ENCODE data around the gene GMIP.

- no peak for TF ChIP-seq REST (IDR thresholded peaks at IDR 0.05; ENCODE audit: low read depth)
- TF ChIP-seq, protein P1, sequence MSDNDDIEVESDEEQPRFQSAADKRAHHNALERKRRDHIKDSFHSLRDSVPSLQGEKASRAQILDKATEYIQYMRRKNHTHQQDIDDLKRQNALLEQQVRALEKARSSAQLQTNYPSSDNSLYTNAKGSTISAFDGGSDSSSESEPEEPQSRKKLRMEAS (IDR thresholded peaks at IDR 0.05) = no peak
- no peak for TF ChIP-seq TAF1 (IDR thresholded peaks at IDR 0.05; ENCODE audit: low read depth)
- no peak for TF ChIP-seq YY1 (IDR thresholded peaks at IDR 0.05; ENCODE audit: low read depth)
- no peak for TF ChIP-seq CREB1 (IDR thresholded peaks at IDR 0.05; ENCODE audit: low read depth)
- no peak for TF ChIP-seq RAD21 (IDR thresholded peaks at IDR 0.05; ENCODE audit: low read depth)
- no peak for TF ChIP-seq FOXM1 (IDR thresholded peaks at IDR 0.05; ENCODE audit: borderline replicate concordance, low read depth)
- no peak for TF ChIP-seq ZBTB7A (IDR thresholded peaks at IDR 0.05; ENCODE audit: low read depth)
These were observed 48.2 kb upstream of the GMIP start for GRCh38 chr19:19691683-19692082.

Data from Ishikawa (cell line).